H1 (cell line): Measurements from ENCODE around the gene CLPTM1L. TPM values are rescaled to one million over a fixed set of nuclear protein-coding genes. Genes with fewer than 3 reads are reported as not detected.

ENCODE experiments used
- CHD7 ChIP-seq: fragments of 300-600 bp; sonication (generic); IDR thresholded peaks from 2 replicates; pipeline ENCODE4 v1.7.1; 2012; ENCODE audit warnings: low read length, moderate library complexity, mild to moderate bottlenecking, inconsistent platforms; ENCODE audit not compliant: insufficient replicate concordance
- KDM4A ChIP-seq: IDR thresholded peaks from one replicate; pipeline ENCODE4 v1.7.1; 2012; ENCODE audit warnings: low read depth, mild to moderate bottlenecking, moderate library complexity, low read length, inconsistent platforms; ENCODE audit not compliant: severe bottlenecking
- SAP30 ChIP-seq: fragments of 300-600 bp; sonication (generic); IDR thresholded peaks from 2 replicates; pipeline ENCODE4 v1.7.1; 2012; ENCODE audit warnings: low read length, moderate library complexity, mild to moderate bottlenecking, inconsistent platforms; ENCODE audit not compliant: insufficient read depth, insufficient replicate concordance
- polyA plus RNA-seq, 7 experiments: library from polyadenylated mRNA; depleted of rRNA in 3 of 7; stranded (reverse) in 5 of 7; unstranded in 2 of 7; fragments of >200 nt in 5 of 7; fragments of 200-250 nt in 2 of 7; gene quantifications; 1 replicate in 5 of 7; 2 replicates in 1 of 7; 4 replicates in 1 of 7; pipeline versions ENCODE4 v1.2.1 to v1.2.3, GENCODE V29; 2011 to 2013; ENCODE audit warnings: missing spikeins in 2 of 7, mixed read lengths in 2 of 7
- total RNA-seq: library from RNA; stranded (reverse); fragmentation: NEBNext Ultra II Directional; extraction: Animal tissue kit (Norgen Biotek cat#: 25700); gene quantifications from 2 replicates; pipeline ENCODE4 v1.2.1, GENCODE V29; 2021
- TF ChIP-seq, protein P1 (sequence below): IDR thresholded peaks from 2 replicates; pipeline ENCODE4 v1.6.1; 2011; ENCODE audit warnings: low read length, improper control_type of control experiment

Gene CLPTM1L
- total and polyA plus RNA-seq, 2 of the 8 experiments (the other 6 are each of a cell fraction or from before 2014, with no cell fraction given) = 102 to 119 TPM

- no peak for TF ChIP-seq CHD7
- TF ChIP-seq KDM4A = no peak
- no peak for TF ChIP-seq SAP30
- TF ChIP-seq, protein P1, sequence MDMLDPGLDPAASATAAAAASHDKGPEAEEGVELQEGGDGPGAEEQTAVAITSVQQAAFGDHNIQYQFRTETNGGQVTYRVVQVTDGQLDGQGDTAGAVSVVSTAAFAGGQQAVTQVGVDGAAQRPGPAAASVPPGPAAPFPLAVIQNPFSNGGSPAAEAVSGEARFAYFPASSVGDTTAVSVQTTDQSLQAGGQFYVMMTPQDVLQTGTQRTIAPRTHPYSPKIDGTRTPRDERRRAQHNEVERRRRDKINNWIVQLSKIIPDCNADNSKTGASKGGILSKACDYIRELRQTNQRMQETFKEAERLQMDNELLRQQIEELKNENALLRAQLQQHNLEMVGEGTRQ = no peak
Measured at GRCh38 chr5:1375871-1376810, 31.2 kb upstream of the CLPTM1L start (continued).
